Panc1 (cell line): ENCODE results near the gene DSCAML1.

ENCODE experiments used
- TCF7L2 ChIP-seq: IDR thresholded peaks from 2 replicates; pipeline ENCODE4 v1.6.1; 2011; ENCODE audit warnings: mild to moderate bottlenecking, low read depth, low read length, inconsistent platforms
- TF ChIP-seq, protein P1 (sequence below): fragments of 450-650 bp; IDR thresholded peaks from 2 replicates; pipeline ENCODE4 v1.5.1; 2017; ENCODE audit warnings: mild to moderate bottlenecking

DNA sequence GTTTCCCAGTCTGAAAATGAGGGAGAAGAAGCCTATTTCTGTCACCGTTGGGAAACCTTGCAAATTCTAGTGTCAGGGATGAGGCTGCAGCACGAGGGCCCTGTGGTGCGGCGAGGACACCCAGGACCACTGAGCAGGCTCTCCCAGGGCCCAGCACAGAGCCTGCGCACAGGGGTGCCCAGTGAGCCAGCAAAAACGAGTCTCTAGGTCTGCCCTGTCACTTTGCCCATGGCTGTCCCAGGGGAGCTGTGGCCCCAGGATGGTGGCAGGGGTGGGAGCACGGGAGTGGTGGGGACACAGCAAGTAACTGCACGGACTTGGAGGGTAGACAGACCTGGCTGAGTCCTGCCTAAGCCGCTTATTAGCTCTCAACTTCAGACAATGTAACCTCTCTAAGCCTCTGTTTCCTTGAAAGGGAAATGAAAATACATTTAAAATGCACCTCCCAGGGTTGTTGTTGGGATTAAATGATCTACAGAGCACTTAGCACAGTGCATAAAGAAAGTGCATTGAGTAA is 44.2 kb downstream of the DSCAML1 start:
- TF ChIP-seq, protein P1, sequence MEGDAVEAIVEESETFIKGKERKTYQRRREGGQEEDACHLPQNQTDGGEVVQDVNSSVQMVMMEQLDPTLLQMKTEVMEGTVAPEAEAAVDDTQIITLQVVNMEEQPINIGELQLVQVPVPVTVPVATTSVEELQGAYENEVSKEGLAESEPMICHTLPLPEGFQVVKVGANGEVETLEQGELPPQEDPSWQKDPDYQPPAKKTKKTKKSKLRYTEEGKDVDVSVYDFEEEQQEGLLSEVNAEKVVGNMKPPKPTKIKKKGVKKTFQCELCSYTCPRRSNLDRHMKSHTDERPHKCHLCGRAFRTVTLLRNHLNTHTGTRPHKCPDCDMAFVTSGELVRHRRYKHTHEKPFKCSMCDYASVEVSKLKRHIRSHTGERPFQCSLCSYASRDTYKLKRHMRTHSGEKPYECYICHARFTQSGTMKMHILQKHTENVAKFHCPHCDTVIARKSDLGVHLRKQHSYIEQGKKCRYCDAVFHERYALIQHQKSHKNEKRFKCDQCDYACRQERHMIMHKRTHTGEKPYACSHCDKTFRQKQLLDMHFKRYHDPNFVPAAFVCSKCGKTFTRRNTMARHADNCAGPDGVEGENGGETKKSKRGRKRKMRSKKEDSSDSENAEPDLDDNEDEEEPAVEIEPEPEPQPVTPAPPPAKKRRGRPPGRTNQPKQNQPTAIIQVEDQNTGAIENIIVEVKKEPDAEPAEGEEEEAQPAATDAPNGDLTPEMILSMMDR: no peak
- no peak for TF ChIP-seq TCF7L2
